Left lung (tissue), 10 donors: ENCODE data around the gene RAMACL. TPM values are rescaled to one million over a fixed set of nuclear protein-coding genes. Genes with fewer than 3 reads are reported as not detected.

Source experiments
- ATAC-seq: fragments of 200-7000 bp; cut with Tn5 transposase; one replicate; pipeline ENCODE4 v1.9.1; 2020; ENCODE audit warnings: moderate library complexity
- DNase-seq, 4 donors: peaks; one replicate each; pipeline ENCODE4 v3.0.0-alpha.2; 2013 to 2020
- H3K27ac ChIP-seq, 2 donors: fragments of 200-600 bp; sonication (generic) in 1 of 2; one replicate each; pipeline versions ENCODE4 v1.5.0 to v1.8.0; 2020 to 2021
- H3K27me3 ChIP-seq, 2 donors: fragments of 200-600 bp; sonication (generic) in 1 of 2; one replicate each; pipeline versions ENCODE4 v1.5.0 to v1.8.0; 2020 to 2021
- H3K36me3 ChIP-seq, 2 donors: fragments of 200-600 bp; sonication (generic) in 1 of 2; one replicate each; pipeline versions ENCODE4 v1.5.0 to v1.8.0; 2020 to 2021
- H3K4me1 ChIP-seq, 2 donors: fragments of 200-600 bp; one replicate each; pipeline ENCODE4 v1.8.0; 2021
- H3K4me3 ChIP-seq, 2 donors: fragments of 200-600 bp; sonication (generic) in 1 of 2; one replicate each; pipeline versions ENCODE4 v1.5.0 to v1.8.0; 2020 to 2021; ENCODE audit warnings: mild to moderate bottlenecking in 1 of 2
- H3K9me3 ChIP-seq, 2 donors: fragments of 200-600 bp; sonication (generic) in 1 of 2; one replicate each; pipeline versions ENCODE4 v1.5.0 to v1.8.0; 2020 to 2021
- intact Hi-C, 2 donors: fragments of 100-400 bp; cut with DNase I; formaldehyde crosslinking; loops; one replicate each; pipeline versions ENCODE4 v1.11.2 to v1.14.2; 2022
- polyA plus RNA-seq, 6 donors: library from polyadenylated mRNA; unstranded; fragments of 120-200 nt; gene quantifications; one replicate each; pipeline ENCODE4 v1.2.1, GENCODE V29; 2013; ENCODE audit not compliant: insufficient read length in 6 of 6
- total RNA-seq, 2 donors: library from RNA; stranded (reverse); fragmentation: NEBNext Ultra II Directional; extraction: Animal tissue kit (Norgen Biotek cat#: 25700); gene quantifications; one replicate each; pipeline ENCODE4 v1.2.1, GENCODE V29; 2021
- TF ChIP-seq, protein P1 (sequence below), 2 donors: fragments of 200-600 bp; sonication (generic) in 1 of 2; IDR thresholded peaks; one replicate each; pipeline versions ENCODE4 v1.5.0 to v1.8.0; 2021; ENCODE audit warnings: antibody characterized with exemption in 2 of 2
- donor health status: DM: no; HTN: yes; CAD: no.
- donor health status: DM: no; HTN: no; CAD: no.

Gene RAMACL
- total and polyA plus RNA-seq, 8 donors, result 0.27 to 6.0 (median 0.47) TPM

DNA sequence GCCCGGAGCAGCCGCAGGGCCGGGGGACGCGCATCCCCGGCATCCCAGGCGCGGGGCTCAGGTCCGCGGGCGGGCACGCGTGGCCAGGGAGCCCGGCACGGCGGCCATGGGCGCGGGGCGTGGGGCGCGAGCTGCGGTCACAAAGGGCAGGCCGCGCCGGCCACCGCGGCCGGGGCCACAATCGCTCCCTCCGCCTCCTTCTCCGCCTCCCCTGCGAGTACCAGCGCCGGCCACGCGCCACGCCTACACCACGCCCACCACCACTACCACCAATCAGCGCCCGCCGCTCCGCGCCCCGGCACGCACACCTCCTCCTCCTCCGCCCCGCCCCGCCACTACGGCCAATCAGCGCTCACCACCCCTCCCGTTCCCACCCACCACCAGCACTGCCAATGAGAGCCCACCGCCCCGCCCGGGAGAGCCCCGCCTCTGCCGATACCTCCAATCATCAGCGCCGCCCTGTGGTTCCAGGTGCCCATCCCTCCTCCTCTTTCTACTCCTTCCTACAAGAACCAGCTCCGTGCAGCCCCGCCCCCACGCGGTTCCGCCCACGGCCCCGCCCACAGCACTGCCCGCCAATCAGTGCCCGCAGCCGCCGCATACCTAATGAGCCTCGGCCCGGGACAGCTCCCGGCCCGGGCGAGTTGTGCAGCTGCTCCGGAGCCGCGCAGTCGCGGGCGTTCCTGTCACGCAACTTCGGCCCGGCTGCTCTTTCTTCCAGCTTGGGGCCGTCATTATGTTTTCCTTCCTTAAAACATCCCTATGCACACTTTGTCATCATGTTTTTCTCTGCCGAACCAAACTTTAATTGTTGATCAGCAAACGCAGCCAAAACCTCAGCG is 40.8 kb upstream of the RAMACL start, which contains the start of gene RPS6KA2:
Gene RPS6KA2, minus strand, starts transcription at position 219 of the 842 bp plus-strand sequence. CDS start 232 bp downstream, outside the sequence.
- TF ChIP-seq, protein P1, sequence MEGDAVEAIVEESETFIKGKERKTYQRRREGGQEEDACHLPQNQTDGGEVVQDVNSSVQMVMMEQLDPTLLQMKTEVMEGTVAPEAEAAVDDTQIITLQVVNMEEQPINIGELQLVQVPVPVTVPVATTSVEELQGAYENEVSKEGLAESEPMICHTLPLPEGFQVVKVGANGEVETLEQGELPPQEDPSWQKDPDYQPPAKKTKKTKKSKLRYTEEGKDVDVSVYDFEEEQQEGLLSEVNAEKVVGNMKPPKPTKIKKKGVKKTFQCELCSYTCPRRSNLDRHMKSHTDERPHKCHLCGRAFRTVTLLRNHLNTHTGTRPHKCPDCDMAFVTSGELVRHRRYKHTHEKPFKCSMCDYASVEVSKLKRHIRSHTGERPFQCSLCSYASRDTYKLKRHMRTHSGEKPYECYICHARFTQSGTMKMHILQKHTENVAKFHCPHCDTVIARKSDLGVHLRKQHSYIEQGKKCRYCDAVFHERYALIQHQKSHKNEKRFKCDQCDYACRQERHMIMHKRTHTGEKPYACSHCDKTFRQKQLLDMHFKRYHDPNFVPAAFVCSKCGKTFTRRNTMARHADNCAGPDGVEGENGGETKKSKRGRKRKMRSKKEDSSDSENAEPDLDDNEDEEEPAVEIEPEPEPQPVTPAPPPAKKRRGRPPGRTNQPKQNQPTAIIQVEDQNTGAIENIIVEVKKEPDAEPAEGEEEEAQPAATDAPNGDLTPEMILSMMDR (IDR thresholded peaks at IDR 0.05), result no peak
- intact Hi-C loops, result no loop called here
- no peaks in the 10 kb centered on the region for H3K36me3 ChIP-seq

GRCh38 chr6:166626177-166627032 is 39.9 kb upstream of the RAMACL start:
- intact Hi-C loops, result no loop called here

More for the DNA sequence above, 40.8 kb upstream of the RAMACL start, which contains the start of gene RPS6KA2:
- Histone ChIP-seq H3K4me3 (peak within 1 kb of the TSS; percentile 87 to 90), H3K9me3 (no peaks in the 10 kb centered on the region), H3K27me3 (peaks cover 0 to 16% of the 10 kb centered on the region in 2 donors), H3K4me1 (peaks cover 0 to 50% of the 10 kb centered on the region in 2 donors), H3K27ac (peak within 1 kb of the TSS; percentile 84 to 93)
- peak; percentile 98 to 100 (median 100) for DNase-seq
- peak; percentile 91 for ATAC-seq

GRCh38 chr6:166625356-166625755 is 38.9 kb upstream of the RAMACL start:
- Histone ChIP-seq H3K27ac (peak overlapping the region; percentile 84 to 86), H3K4me3 (peak overlapping the region in 1 of 2 donors; percentile 90), H3K4me1 (peaks cover 17 to 69% of the 10 kb centered on the region in 2 donors), H3K9me3 (no peaks in the 10 kb centered on the region), H3K36me3 (no peaks in the 10 kb centered on the region), H3K27me3 (peaks cover 0 to 16% of the 10 kb centered on the region in 2 donors)
- intact Hi-C loops, result no loop called here
- ATAC-seq, result no peak
- TF ChIP-seq, protein P1 (IDR thresholded peaks at IDR 0.05), result no peak
- DNase-seq, result no peak

More at GRCh38 chr6:166626177-166627032, 39.9 kb upstream of the RAMACL start:
- H3K4me3 ChIP-seq, result peak overlapping the region; percentile 87 to 90
- TF ChIP-seq, protein P1 (IDR thresholded peaks at IDR 0.05), result no peak
- H3K36me3 ChIP-seq, result no peaks in the 10 kb centered on the region
- H3K9me3 ChIP-seq, result no peaks in the 10 kb centered on the region
- peaks cover 7 to 58% of the 10 kb centered on the region in 2 donors for H3K4me1 ChIP-seq
- peak; percentile 0 for ATAC-seq
- DNase-seq, result peak in 2 of 4 donors; percentile 37 to 87
- peaks cover 0 to 16% of the 10 kb centered on the region in 2 donors for H3K27me3 ChIP-seq
- H3K27ac ChIP-seq, result peak overlapping the region; percentile 84 to 86

GRCh38 chr6:166624275-166624674 is 37.8 kb upstream of the RAMACL start:
- Histone ChIP-seq H3K4me3 (peak overlapping the region in 1 of 2 donors; percentile 90), H3K36me3 (no peaks in the 10 kb centered on the region), H3K27me3 (peaks cover 0 to 16% of the 10 kb centered on the region in 2 donors), H3K4me1 (peaks cover 27 to 77% of the 10 kb centered on the region in 2 donors), H3K27ac (peak overlapping the region; percentile 60 to 86), H3K9me3 (no peaks in the 10 kb centered on the region)
- intact Hi-C loops, result no loop called here
- DNase-seq (peak in 2 of 4 donors; percentile 54 to 68), ATAC-seq (peak; percentile 2)
- TF ChIP-seq, protein P1 (IDR thresholded peaks at IDR 0.05), result no peak
